SK-MEL-5 (cell line): ENCODE measurements around the gene RHBDL1. TPM values are rescaled to one million over a fixed set of nuclear protein-coding genes. Genes with fewer than 3 reads are reported as not detected.
"Not testable (repeated sequence)": the region's sequence is repeated elsewhere in the genome, so short reads cannot be mapped to it uniquely, and the experiment has no call there.

ENCODE experiments used
- DNase-seq: peaks from one replicate; pipeline ENCODE4 v3.0.0-alpha.2; 2016; ENCODE audit warnings: low read depth, low spot score
- in situ Hi-C: cut with HindIII; loops from 2 replicates; pipeline ENCODE4 v1.10.0; 2016; ENCODE audit warnings: low sequenced_read_pairs, high pct_unique_total_duplicates, low pct_unique_long_range_greater_than_20kb
- total RNA-seq: library from RNA; depleted of rRNA; stranded (reverse); fragments of >200 nt; shearing (Covaris generic); gene quantifications from 2 replicates; pipeline ENCODE4 v1.2.3, GENCODE V29; 2014

The RHBDL1 gene
- total RNA-seq, 1 experiment from 2014 or later, result 0.34 TPM

GRCh38 chr16:691242-691641 lies 15.8 kb downstream of the RHBDL1 start:
- DNase-seq, in situ Hi-C loops: not testable (repeated sequence)

GRCh38 chr16:692356-693108 lies 17.1 kb downstream of the RHBDL1 start:
- in situ Hi-C loops, result no loop called here
- DNase-seq, result no peak

GRCh38 chr16:693364-693763 lies 17.9 kb downstream of the RHBDL1 start:
- in situ Hi-C loops, result no loop called here
- DNase-seq, result no peak

DNA sequence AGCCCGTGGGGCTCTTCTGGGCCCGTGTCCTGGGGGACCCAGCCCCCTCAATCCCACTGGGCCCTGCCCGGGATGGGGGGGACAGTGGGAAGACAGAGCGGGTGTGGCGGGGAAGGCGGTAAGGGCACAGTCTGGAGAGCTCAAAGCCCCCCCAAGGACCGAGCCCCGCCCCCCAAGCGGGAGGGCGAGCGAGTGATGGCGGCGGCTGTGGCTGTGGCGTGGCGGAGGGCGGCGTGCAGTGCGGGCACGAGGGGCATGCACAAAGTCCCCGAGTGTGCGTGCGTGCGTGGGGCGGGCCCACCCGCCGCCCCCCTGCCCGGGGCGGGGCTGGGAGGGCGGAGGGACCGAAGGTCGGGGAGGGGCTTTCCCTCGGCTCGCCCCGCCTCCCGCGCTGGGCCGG lies 18.3 kb downstream of the RHBDL1 start:
- in situ Hi-C loops, result no loop called here
- no peak for DNase-seq

DNA sequence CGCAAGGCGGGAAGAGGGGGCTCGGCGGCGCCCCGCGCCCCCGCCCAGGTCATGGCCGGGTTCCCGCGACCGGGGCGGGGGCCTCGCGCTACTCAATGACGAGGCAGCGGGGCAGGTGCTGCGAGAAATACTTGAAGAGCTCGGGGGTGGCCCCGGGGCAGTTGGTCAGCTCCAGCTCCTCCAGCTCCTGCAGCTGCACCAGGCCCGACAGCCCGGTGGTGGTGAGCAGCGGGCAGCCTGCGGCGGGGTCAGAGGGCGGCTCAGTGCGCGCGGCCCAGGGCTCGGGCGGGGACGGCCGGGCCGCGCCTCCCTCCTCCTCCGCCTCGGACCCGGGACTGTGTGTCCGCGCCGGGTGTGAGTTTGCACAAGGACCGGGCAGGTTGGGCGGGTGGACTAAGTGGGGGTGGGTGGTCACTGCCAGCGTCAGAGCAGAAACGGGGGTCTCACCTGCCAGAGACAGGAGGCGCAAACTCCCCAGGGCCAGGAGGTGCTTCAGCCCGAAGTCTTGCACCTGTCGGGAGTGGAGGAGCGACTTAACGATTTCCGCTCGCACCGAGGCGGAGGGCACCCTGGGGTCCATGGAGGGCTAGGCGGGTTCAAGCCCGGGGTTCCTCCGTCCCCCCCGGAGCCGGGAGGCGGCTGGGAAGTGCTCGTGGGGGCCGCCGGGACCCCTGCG lies 18.9 kb downstream of the RHBDL1 start:
- no peak for DNase-seq
- in situ Hi-C loops, result no loop called here

DNA sequence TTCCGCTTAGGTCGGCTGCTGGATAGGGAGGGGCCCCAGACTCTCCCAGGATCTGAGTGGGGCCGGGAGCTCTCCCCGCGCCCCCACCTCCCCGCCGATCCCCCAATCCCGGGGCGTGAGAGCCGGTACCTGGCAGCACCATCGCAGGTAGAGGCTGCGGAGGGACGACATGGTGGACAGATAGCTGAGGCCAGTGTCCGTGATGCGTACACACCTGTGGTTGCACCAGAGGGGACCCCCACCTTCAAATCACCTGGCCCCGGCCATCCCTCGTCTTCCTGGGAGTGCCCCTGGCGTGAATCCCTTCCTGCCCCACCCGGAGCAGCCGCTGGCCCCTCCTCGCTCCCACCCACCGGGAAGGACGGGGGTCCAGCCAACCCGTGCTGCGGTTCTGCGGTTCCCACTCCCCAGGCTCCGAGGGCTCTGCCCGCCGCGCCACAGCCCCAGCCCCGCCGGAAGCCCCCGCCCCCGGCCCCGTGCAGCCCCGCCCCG lies 19.4 kb downstream of the RHBDL1 start:
- no peak for DNase-seq
- in situ Hi-C loops, result no loop called here

DNA sequence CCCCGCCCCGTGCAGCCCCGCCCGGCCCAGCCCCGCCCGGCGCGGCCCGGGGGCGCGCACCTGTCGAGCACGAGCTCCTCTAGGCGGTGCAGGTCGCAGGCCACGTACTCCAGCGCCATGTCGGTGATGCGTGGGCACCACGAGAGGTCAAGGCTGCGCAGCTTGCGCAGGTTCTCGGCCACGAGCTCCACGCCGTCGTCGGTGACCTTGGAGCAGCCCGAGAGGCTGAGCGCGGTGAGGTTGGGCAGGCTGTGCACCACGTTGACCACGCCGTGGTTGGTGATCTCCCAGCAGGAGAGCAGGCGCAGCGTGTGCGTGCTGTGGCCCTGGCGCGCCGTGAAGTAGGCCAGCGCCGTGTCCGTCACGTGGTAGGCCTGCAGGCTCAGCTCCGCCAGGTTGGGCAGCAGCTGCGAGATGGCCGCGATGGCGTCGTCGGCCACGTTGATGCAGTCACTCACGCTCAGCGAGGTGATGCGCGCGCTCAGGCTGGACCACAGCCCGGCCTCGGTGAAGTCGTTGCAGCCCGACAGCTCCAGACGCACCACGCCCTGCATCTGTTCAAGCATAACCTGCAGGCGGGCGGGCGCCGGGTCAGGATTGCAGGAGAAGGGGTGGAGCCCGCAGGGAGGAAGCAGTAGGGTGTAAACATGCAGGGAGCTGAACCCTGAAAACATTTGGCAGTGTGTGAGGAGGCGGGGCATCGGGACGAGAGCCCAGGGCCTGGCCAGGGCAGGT lies 20.1 kb downstream of the RHBDL1 start:
- no peak for DNase-seq

GRCh38 chr16:698911-699671 lies 23.6 kb downstream of the RHBDL1 start:
- no peak for DNase-seq
- in situ Hi-C loops, result no loop called here

More for the DNA sequence above, 20.1 kb downstream of the RHBDL1 start:
- in situ Hi-C loops, result no loop called here

GRCh38 chr16:700684-701584 lies 25.5 kb downstream of the RHBDL1 start:
- DNase-seq, result no peak
- in situ Hi-C loops, result no loop called here

- in situ Hi-C loops, result no loop called here
- DNase-seq, result no peak
Measured at GRCh38 chr16:702341-702740, 26.9 kb downstream of the RHBDL1 start.

GRCh38 chr16:703406-703805 lies 27.9 kb downstream of the RHBDL1 start:
- in situ Hi-C loops, result no loop called here
- DNase-seq, result no peak

DNA sequence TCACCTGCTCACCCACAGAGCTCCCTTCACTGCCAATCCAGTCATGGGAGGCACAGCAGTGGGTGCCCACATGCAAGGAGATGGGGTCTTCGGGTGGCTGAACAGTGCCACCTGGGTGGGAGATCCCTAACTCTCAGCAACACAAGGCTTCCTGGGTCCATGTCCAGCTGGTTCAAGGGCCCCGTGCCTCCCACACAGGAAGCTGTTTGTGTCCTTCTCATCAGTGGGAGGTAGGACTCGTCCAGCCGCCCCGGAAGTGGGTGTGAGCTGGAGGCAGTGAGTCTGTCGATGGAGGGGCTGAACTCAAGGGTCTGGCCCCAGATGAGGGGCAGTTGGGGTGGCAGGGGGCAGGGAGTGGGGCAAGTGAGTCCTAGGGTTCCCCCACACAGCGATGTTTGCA lies 28.6 kb downstream of the RHBDL1 start:
- in situ Hi-C loops, result no loop called here
- no peak for DNase-seq

DNA sequence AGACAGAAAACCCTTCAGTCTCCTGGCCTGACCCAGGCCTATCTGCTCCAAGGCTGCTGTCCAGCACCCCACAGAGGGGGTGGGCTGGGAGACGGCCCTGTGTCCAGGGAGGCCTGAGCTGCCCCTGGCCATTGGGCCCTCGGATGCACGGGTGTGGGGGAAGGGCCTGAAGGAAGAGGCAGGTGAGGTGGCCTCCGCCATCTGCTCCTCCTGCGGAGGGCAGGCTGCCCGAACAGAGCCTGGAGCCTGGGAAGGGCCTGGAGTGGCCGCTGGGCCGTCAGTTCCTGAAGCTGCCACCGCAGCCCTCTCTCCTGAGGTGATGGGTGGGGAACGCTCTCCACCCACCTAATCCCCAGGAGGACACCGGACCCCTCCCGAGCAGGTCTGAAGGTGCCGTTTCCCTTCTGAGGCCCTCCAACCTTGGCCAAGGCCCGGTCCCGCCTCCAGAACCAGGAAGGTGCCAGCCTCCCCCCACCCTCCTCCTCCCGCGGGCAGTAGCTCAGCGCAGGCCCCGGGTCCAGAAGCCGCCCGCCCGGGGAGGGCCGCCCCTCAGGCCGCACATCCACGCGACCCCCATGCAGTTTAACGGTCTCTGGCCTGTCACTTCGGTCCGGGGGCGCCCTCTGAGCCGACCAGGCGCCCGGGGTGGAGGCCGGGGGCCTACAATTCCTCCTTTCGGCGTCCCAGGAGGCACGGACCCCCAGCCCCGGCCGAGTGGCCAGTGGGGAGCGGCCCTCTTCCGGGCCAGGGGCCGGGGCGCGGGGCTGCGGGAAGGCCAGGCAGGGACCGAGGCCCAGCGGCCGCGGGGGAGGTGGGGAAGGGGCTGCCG lies 29.3 kb downstream of the RHBDL1 start:
- in situ Hi-C loops, result no loop called here
- no peak for DNase-seq

DNA sequence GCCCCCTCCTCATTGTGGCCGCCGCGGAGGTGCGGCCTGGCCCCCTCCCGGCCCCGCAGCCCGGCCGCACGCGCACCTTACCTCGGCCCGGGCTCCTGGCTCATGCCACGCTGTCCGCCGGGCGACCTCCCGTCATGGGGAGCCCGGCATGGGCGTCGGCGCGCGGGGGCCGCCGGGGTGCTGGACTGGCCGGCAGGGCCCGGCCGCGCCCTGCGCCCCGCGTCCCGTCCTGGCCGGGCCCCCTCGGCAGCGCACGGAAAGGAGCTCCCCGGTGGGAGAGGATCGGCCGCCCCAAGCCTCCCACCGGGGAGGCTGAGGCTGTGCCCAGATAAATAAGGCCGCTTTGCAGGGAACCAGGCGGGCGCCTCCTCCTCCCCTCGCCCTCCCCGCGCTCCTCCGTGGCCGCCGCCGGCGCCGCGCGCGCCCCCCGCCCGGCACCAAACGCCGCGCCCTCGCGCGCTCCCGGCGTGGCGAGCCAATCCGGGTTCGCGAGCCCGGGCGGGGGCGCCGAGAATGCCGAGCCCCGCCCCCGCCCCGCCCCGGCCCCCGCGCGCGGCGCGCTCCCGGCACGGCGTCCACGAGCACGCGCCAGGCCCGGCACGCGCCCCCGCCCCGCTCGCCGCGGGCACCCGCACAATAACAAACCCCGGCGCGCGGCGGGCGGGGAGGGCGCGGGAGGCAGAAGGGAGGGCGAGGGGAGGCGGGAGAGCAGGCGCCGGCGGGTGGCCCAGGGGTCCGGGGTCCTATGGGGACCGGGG lies 30.1 kb downstream of the RHBDL1 start, which contains the start of gene FBXL16:
Gene FBXL16, minus strand, starts transcription at position 371 of the 758 bp plus-strand sequence. CDS start 8,396 bp downstream, outside the sequence.
- in situ Hi-C loops, result no loop called here
- DNase-seq, result peak; percentile 53
